Chondrocyte (in vitro differentiated cells): ENCODE measurements around the gene MOK. TPM values are rescaled to one million over a fixed set of nuclear protein-coding genes. Genes with fewer than 3 reads are reported as not detected.

Source experiments
- DNase-seq: peaks from one replicate; pipeline ENCODE4 v3.0.0; 2021; ENCODE audit warnings: mixed read lengths, low spot score
- H3K27ac Mint-ChIP-seq: one replicate; pipeline ENCODE4 v1.8.0; 2021; ENCODE audit warnings: mild to moderate bottlenecking, moderate library complexity, mixed read lengths; ENCODE audit not compliant: unreplicated experiment
- H3K27me3 Mint-ChIP-seq: 2 replicates; pipeline ENCODE4 v1.8.0; 2021; ENCODE audit warnings: low read depth, mixed read lengths
- H3K36me3 Mint-ChIP-seq: 2 replicates; pipeline ENCODE4 v1.8.0; 2021; ENCODE audit warnings: low read depth, mixed read lengths
- H3K4me1 Mint-ChIP-seq: 2 replicates; pipeline ENCODE4 v1.8.0; 2021; ENCODE audit warnings: low read depth, mild to moderate bottlenecking, mixed read lengths
- H3K4me3 Mint-ChIP-seq: one replicate; pipeline ENCODE4 v1.8.0; 2021; ENCODE audit warnings: mild to moderate bottlenecking, moderate library complexity, mixed read lengths; ENCODE audit not compliant: unreplicated experiment
- H3K9me3 Mint-ChIP-seq: 2 replicates; pipeline ENCODE4 v1.8.0; 2021; ENCODE audit warnings: low read depth, mixed read lengths
- total RNA-seq: library from RNA; stranded (reverse); gene quantifications from 3 replicates; pipeline ENCODE4 v1.2.1, GENCODE V29; 2021
- TF ChIP-seq, protein P1 (sequence below): fragments of 200-600 bp; sonication (generic); IDR thresholded peaks from 2 replicates; pipeline ENCODE4 v1.5.0; 2021; ENCODE audit warnings: antibody characterized with exemption, mild to moderate bottlenecking, moderate library complexity

The MOK gene
- total RNA-seq, 1 donor from 2014 or later = 3.8 TPM

DNA sequence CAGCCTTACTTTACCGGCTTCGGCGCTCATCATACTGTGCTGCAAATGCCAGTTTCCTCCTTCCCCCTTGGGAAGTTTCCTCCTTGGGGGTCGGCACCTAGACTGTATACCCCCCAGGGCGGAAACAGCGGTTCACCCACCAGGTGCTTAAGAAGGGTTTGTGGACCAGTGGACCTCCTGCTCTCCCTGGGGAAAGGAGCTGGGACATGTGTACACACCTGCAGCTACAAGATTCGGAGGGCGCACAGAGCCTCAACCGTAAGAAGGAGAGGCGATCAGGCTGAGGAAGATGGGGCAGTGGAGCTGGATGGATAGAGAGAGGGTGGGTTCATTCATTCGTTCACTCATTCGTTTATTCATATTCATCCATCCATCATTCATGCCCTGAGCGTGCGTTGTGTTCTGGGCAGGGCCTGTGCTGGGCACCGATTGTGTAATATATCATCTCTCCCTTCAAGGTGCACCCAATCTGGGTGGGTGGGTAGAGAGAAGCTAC, 13.9 kb upstream of the MOK start:
- Mint-ChIP-seq H3K4me3 (peak overlapping the region; percentile 82), H3K27me3 (no peaks in the 10 kb centered on the region), H3K4me1 (peaks cover 65% of the 10 kb centered on the region), H3K27ac (peak overlapping the region; percentile 94), H3K36me3 (no peaks in the 10 kb centered on the region), H3K9me3 (no peaks in the 10 kb centered on the region)
- TF ChIP-seq, protein P1, sequence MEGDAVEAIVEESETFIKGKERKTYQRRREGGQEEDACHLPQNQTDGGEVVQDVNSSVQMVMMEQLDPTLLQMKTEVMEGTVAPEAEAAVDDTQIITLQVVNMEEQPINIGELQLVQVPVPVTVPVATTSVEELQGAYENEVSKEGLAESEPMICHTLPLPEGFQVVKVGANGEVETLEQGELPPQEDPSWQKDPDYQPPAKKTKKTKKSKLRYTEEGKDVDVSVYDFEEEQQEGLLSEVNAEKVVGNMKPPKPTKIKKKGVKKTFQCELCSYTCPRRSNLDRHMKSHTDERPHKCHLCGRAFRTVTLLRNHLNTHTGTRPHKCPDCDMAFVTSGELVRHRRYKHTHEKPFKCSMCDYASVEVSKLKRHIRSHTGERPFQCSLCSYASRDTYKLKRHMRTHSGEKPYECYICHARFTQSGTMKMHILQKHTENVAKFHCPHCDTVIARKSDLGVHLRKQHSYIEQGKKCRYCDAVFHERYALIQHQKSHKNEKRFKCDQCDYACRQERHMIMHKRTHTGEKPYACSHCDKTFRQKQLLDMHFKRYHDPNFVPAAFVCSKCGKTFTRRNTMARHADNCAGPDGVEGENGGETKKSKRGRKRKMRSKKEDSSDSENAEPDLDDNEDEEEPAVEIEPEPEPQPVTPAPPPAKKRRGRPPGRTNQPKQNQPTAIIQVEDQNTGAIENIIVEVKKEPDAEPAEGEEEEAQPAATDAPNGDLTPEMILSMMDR = no peak
- no peak for DNase-seq

DNA sequence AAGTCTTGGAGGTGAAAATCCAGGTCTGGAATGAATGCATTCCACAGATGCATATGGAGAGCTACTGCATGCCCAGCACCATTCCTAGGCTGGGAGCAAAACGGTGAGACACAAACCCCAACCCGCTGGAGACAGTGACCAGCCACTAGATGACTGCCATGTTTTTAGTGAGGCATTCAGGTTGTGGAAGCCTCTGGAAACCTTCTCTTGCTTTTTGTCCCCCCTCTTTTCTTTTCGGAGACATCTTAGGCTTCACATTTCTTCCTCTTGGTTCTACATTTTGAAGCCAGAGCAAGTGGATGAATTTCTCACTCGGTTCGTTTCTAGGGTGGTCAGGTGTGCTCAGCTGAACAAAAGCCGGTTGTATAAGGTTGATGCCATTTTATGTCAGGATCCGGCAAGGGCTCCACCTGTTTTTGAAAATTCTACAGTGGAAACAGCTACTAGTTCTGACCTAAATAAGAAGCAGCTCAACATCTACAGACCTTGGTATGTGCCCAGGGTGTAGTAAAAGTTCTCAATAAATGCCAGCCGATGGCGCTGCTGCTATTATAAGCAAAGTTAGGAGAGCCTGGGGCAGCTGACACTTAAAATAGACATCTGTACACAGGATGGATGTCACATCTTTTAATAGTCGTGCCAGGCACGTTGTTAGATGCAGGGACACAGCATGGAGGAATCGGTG, 12.7 kb upstream of the MOK start:
- Mint-ChIP-seq H3K27me3 (no peaks in the 10 kb centered on the region), H3K4me1 (peaks cover 62% of the 10 kb centered on the region), H3K9me3 (no peaks in the 10 kb centered on the region), H3K36me3 (no peaks in the 10 kb centered on the region), H3K4me3 (peak overlapping the region; percentile 76), H3K27ac (peak overlapping the region; percentile 92)
- no peak for DNase-seq
- TF ChIP-seq, protein P1 = no peak

DNA sequence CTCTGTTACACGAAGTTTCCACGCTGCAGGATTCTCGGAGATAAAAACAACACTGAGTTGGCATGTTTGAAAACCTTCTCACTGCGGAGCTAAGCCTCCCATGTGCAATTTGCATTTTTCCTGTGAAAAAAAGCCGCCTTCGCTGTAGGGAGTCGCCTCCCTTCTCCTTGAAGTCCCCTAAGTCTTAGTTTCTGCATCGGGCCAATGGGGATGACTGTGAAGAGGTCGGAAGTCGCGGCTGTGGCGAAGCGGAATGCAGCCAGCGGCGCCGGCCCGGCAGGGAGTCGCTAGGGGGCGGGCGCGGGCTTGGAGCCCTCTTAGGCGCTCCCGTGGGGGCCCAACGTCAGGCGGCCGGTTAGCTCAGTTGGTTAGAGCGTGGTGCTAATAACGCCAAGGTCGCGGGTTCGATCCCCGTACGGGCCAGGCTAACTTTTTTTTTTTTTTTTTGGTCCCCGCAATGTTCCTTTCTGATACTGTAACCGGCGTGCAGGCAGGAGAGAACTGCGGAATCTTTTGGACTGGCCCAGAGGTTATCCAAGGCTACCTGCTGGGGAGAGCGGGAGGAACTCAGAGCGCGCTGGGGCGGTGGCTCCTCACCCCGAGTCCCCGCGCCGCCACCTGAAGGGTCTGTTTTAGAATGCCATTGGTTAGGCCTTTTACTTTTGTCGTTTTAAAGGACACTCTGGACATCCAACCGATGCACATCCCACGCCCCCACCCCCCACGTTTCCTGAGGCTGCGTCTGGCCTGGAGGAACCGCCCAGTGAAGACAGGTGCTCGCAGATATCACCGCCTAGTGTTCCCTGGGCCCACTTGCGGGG, 12.0 kb upstream of the MOK start:
- peak overlapping the region; percentile 76 for H3K4me3 Mint-ChIP-seq
- no peaks in the 10 kb centered on the region for H3K36me3 Mint-ChIP-seq
- peaks cover 62% of the 10 kb centered on the region for H3K4me1 Mint-ChIP-seq
- no peaks in the 10 kb centered on the region for H3K9me3 Mint-ChIP-seq
- peak; percentile 97 for DNase-seq
- TF ChIP-seq, protein P1 = peak; percentile 79
- peak overlapping the region; percentile 92 for H3K27ac Mint-ChIP-seq
- no peaks in the 10 kb centered on the region for H3K27me3 Mint-ChIP-seq

DNA sequence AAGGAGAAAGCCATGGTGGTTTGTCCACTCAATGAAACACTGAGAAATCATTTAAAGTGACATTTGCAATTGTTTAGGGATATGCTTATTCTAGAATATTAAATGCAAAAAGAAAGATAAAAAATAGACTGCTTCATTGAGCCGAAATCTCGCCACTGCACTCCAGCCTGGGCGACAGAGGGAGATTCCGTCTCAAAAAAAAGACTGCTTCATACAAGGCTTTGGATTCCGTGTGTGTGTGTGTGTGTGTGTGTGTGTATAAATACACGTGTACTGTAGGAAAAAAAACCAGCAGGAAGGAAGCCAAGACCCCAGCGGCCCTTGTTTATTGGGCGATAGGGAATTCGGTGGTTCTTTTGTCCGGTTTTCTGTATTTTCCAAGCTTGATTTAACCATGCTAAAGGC, 11.4 kb upstream of the MOK start:
- TF ChIP-seq, protein P1 = no peak
- Mint-ChIP-seq H3K27me3 (no peaks in the 10 kb centered on the region), H3K4me1 (peaks cover 62% of the 10 kb centered on the region), H3K9me3 (no peaks in the 10 kb centered on the region), H3K27ac (peak overlapping the region; percentile 92), H3K36me3 (no peaks in the 10 kb centered on the region), H3K4me3 (peak overlapping the region; percentile 76)
- no peak for DNase-seq

DNA sequence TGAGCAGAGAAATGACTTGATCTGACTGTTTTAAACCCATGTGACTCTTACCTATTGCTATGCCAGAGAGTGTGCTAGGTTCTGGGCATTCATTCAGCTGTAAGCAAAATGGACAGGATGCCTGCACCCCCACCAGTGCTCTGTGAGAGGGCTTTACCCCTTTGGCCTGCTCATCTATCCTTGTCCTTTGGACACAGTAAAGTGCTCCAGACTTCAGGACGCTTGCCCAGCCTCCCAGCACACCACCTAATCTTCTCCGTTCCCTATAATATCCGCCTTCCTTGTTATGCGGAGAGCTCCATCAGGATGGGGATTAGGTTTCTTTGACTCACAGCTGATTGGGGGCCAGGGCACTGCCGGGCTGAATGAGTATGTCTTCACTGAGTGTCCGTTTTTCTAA, 10.2 kb upstream of the MOK start:
- no peaks in the 10 kb centered on the region for H3K27me3 Mint-ChIP-seq
- peak; percentile 59 for DNase-seq
- no peak overlapping the region for H3K4me3 Mint-ChIP-seq
- peaks cover 53% of the 10 kb centered on the region for H3K4me1 Mint-ChIP-seq
- no peaks in the 10 kb centered on the region for H3K36me3 Mint-ChIP-seq
- H3K27ac Mint-ChIP-seq = no peak overlapping the region
- TF ChIP-seq, protein P1 = no peak
- no peaks in the 10 kb centered on the region for H3K9me3 Mint-ChIP-seq
